GM12875 (cell line): Measurements from ENCODE around the gene AGMAT.

Experiments used
- H3K4me3 ChIP-seq: one replicate; pipeline ENCODE4 v1.5.1; 2011; ENCODE audit warnings: low read depth, low read length, control low read depth
- CTCF ChIP-seq: IDR thresholded peaks from 2 replicates; pipeline ENCODE4 v1.5.1; 2011; ENCODE audit warnings: low read depth, mild to moderate bottlenecking, control low read depth, inconsistent platforms, low read length, moderate library complexity, borderline replicate concordance; ENCODE audit not compliant: insufficient read depth

The AGMAT gene

GRCh38 chr1:15526021-15526489 is 58.8 kb downstream of the AGMAT start:
- TF ChIP-seq CTCF = no peak
- H3K4me3 ChIP-seq = peak overlapping the region; percentile 89

- H3K4me3 ChIP-seq = peak overlapping the region; percentile 71
- no peak for TF ChIP-seq CTCF
These were observed 59.5 kb downstream of the AGMAT start for GRCh38 chr1:15525050-15526020.

- TF ChIP-seq CTCF = no peak
- peak overlapping the region; percentile 80 for H3K4me3 ChIP-seq
These were observed 60.4 kb downstream of the AGMAT start for GRCh38 chr1:15524283-15525049.

- TF ChIP-seq CTCF = no peak
- peak within 1 kb of the TSS; percentile 80 for H3K4me3 ChIP-seq
These were observed 60.9 kb downstream of the AGMAT start, which contains the start of gene CASP9 for GRCh38 chr1:15524021-15524282. Gene CASP9, minus strand, starts transcription at chr1:15524215. Its CDS starts 15 bp downstream, at chr1:15524200.

GRCh38 chr1:15523104-15524020 is 61.5 kb downstream of the AGMAT start:
- TF ChIP-seq CTCF = no peak
- peak overlapping the region; percentile 65 for H3K4me3 ChIP-seq

GRCh38 chr1:15522551-15522950 is 62.3 kb downstream of the AGMAT start:
- TF ChIP-seq CTCF = no peak

More at GRCh38 chr1:15522551-15522950, 62.3 kb downstream of the AGMAT start:
- no peak overlapping the region for H3K4me3 ChIP-seq
